Activated CD8-positive, alpha-beta memory T cell treated with anti-CD3 and anti-CD28 coated beads, Interleukin-2, amount 50 U/mL, for 24 hours (primary cell): ENCODE results near the gene MAN1C1.

Experiments used
- DNase-seq: peaks from one replicate; pipeline ENCODE4 v3.0.0-alpha.2; 2020; ENCODE audit errors: extremely low read depth

MAN1C1 gene

DNA sequence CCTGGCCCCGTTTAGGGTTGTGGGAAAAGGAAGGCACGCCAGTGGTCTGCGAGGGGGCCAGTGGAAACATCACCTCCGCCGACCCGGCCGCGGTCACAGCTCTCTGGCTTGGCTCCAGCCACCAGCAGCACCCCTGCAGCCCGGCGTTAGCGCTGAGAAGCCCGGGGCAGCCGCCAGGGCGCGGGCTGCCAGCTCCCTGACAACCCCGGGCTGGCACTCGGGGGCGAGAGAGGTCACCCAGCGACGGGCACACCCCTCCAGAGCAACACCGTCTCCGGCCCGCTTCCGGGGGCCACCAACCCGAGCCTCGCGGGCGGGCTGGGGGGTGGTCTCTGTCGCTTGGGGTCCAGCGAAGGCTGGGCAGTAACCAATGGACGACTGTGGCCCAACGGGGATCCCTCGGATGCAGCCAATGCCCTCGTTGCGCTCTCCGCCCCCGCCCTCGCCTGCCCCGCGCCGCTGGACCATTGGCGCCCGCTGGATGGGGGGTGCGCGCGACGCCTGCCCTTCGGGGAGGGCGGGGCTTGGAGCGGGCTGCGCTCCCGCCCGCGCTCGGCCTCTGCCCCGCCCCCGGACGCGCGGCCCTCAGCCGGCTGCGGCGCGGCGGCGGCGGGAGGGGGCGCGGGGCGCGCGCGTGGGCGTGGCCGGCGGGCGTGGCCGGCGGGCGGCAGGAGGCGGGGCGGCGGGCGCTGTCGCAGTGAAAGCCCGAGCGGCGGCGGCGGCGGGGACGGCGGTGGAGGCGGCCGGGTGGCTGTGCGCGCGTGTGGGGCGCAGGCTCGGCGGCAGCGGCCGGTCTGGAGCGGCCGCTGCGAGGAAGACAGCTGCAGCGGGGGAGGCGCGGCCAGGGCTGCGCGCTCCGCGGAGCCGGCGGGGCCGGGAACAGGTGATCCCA lies at the start of gene MAN1C1:
TSS of gene MAN1C1 (plus strand) at position 697 of the 892 bp plus-strand sequence. CDS start 1,007 bp downstream, outside the sequence.
- no peak for DNase-seq

- DNase-seq: no peak
These were observed 48.9 kb upstream of the MAN1C1 start for GRCh38 chr1:25567710-25568089.

- no peak for DNase-seq
These were observed 48.3 kb upstream of the MAN1C1 start for GRCh38 chr1:25568090-25568833.

GRCh38 chr1:25568834-25569596 lies 47.6 kb upstream of the MAN1C1 start:
- DNase-seq: no peak

DNA sequence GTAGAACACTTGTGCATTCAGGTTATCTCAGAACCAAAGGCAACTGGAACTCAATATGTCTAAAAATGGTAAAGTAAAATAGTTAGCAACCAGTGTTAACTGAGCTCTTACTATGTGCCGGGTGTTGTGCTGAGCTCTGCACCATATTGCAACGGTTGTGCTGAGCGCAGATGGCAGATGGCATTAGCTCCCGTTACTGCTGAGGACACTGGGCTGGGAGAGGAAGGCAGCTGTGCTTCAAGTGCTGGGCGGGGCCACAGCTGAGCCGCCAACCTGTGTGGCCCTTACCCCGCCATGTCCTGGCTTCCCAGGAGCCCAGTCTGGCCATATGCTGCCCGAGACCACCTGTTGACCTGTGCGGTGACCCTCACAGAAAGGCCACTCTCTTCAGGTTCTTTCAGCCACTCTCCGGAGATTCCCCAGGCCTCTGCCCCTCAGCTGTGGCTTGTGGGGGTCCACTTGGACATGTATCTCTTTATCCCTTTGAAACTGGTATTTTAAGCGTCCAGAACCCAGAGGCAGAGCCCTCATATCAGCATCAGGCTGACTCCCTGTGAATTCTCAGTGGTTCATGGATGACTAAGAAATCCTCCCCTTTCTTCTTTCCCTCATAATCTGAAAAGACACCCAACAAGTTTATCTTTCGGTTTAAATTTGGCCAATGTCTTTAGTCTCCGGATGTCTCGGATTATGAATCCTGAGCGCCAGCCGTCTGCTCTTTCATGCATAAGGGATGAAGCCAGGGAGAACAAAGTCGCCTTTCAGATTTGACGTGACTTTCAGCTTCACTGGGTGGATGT lies 46.8 kb upstream of the MAN1C1 start:
- no peak for DNase-seq

- no peak for DNase-seq
These were observed 45.6 kb upstream of the MAN1C1 start for GRCh38 chr1:25570798-25571521.

DNA sequence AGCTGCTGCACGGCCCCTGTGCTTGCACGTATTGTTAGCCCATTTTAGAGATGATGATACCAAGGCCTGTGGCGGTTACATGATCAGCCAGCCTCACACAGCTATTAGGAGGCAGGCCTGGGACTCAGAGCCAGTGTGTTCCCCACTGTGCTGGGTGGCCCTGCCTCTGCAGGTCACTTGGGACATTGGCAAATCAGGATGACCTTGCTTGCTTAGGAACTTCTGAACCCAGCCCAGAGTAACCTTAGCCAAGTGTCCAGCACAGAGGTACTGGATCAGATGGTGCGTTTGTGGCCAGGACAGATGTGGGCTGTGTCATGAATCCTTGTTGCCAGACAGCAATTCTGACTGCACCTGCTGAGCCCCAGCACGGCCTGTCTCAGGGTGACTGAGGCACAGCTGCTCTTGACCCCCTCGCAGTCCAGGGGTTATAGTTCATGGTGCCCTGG lies 45.0 kb upstream of the MAN1C1 start:
- no peak for DNase-seq

DNA sequence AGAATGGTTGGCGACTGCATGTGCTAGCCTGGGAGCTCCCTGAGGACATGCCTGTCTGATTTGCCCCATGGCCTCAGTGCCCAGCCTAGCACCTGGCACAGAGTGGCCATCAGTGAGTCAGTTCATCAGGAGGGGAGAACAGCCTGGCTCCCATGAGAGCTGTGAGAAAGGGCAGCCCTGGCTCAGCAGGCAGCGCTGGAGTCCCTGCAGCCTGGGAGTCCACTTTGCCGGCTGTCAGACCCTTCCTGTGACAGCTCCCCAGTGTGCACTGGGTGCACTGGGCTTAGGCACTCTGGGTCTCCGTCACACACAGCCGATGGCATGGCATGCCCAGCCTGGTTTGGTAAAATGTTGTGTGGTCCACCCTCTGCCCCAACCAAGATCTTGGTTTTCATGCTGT lies 44.5 kb upstream of the MAN1C1 start:
- DNase-seq: no peak

GRCh38 chr1:25572708-25573590 lies 43.6 kb upstream of the MAN1C1 start:
- no peak for DNase-seq

DNA sequence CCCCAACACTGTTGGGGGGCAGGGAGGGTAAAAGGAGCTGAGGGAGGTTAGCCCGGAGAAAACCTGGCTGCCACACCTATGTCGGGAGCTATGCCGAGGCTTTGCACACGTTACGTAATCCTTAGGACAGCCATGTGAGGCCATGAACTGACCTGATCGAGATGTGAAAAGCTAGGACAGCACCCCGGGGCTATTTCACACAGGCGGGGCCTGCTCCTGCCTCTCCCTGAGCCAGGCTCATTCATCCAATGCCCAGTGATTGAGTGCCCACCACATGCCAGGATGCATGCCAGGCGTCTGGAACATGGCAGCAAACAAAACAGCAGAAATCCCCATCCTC lies 43.0 kb upstream of the MAN1C1 start:
- DNase-seq: no peak

DNA sequence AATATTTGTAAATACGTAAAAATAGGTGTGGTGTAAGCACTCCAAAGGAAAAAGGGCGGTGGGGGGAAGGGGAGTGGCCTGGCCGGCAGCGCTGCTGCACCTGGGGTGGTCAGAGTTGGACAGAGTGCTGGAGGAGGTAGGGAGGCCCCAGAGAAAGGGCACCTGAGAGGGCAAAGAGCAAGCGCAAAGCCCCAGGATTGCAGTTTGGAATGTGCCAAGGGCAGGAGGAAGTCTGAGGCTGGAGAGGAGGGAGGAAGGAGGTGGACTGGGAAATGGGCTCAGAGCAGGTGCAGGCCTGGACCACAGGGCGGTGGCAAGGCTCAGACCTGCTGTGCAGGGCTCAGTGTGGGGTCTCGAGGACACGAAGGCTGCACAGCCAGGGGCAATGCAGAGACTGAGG lies 42.6 kb upstream of the MAN1C1 start:
- DNase-seq: no peak

GRCh38 chr1:25575191-25575590 lies 41.4 kb upstream of the MAN1C1 start:
- no peak for DNase-seq

DNA sequence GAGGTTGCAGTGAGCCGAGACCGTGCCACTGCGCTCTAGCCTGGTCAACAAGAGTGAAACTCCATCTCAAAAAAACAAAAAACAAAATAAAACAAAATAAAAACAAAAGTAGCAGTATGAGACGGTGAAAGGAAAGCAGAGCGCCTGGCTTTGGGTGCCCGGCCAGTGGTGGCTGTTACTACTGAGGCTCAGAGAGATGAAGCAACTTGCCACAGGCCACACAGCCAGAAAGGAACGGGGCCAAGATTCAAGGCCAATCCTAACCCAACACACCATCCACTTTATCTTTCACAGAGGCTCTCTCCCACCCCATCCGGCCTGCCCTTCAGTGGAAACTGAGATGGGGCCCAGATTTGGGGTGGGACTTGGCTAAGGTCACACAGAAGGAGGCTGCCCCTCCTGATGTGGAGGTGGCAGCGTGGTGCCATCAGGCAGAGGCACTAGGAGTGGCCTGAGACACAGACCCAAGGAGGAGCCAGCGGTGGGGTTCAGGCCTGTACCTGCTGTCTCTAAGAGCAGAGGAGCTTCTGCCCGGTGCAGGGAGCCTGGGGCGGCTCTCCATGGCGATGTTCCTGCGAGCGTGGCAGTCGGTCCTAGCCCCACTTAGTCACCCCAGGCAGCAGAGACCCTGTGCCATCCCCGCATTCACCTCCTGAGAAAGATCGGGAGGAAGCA lies 40.0 kb upstream of the MAN1C1 start:
- no peak for DNase-seq

DNA sequence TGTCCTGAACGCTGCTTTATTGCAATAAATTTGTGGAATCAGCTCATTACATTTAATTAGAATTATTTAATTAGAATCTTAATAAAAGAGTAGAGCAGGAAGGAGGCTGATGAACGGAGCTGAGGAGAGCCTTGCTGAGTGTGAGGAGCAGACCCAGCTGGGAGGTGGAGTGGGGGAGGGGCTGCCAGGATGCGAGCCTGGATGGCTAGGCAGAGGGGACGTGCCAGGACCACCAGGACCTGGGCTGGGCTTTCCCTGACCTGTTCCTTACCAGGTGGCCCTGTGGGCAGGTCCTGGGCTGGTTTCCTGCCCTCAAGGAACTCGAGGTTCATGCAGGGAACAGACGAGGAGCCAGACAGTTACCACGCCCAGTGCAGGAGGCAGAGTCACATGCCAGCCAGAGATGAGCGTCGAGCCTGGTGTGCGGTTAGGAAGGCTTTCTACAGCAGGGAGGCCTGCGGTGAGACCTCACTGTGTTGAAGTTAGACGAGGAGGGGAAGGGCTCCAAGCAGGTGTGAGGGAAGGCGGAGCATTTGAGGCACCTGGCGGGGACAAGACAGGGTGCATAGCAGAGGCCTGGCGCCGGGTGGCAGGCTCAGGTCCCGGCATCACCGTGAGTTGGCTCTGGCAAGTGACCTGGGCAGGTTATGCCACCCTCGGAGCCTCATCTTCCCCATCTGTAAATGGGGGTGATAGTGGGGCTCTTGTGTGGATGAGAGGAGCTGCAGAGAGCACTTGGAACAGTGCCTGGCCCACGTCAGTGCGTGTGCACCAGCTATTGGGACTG lies 39.3 kb upstream of the MAN1C1 start:
- DNase-seq: no peak

DNA sequence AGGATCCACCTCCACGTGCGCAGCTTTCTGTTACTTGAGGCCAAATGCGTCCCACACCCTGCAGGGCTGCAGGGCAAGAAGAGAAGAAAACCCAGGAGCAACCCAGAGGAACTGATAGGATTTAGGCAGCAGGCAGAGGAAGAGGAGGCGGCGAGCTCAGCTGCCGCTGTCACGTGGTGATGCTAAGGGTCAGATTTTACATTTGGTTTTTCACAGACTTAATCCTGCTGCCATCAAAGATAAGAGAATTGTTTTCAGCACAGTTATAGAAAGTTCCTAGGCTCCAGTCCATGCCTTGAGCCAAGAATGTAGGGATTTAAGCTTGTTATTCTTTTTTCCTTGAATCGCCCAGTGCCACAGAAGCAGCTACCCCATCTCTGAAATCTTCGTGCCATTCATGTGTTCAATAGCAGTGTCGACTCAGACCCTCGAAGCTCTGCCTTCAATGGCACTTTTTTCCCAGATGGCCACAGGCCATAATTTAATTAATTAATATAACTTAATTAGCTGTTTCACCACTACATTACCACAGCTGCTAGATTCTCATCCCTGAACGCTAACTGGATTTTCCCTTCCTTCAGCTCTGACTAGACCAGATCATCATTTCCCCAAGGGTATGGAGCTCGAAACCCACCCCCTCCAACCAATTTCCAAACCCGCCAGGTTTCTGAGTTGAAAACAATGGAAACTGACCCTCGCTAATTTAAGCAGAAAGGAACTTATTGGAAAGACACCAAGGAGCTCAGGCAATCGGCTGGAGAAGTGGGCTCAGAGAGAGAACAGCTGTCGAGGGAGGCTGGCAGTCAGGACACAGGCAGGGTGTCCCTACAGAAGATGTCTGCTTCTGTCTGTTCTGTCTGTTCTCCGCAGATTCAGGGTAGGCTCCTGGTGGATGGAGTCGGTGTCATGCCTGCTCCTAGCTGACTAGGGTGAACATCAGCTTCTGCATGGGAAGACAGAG lies 37.0 kb upstream of the MAN1C1 start:
- DNase-seq: no peak

GRCh38 chr1:25580927-25581326 lies 35.7 kb upstream of the MAN1C1 start:
- DNase-seq: no peak

DNA sequence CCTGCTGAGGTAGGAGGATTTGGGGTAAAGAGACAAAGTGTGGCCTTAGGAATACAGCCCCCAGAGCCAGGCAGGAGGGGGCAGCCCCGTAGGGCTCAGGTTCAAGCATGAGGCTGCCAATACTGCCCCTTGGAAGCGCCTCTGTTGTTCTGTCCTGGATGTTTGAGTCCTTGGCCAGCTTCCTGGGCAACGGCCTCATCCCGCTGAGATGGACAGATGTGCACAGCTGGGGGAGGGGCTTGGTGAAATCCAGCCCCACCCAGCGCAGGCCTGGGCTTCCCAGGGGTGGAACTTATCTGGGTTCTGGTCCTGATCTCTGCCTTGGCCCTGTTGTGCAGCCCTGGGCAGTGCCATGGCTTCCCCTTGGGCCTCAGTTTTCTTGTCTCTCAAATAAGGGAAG lies 34.8 kb upstream of the MAN1C1 start:
- DNase-seq: no peak
